HG03378 (cell line): Measurements from ENCODE around the gene RGP1.

Experiments used
- ATAC-seq: cut with Tn5 transposase; IDR thresholded peaks from one replicate; pipeline ENCODE4 v1.9.1; 2021; ENCODE audit warnings: mild to moderate bottlenecking, moderate library complexity; ENCODE audit not compliant: unreplicated experiment

Gene RGP1

GRCh38 chr9:35718721-35719511 is 30.2 kb upstream of the RGP1 start:
- ATAC-seq = no peak

GRCh38 chr9:35719546-35719945 is 29.5 kb upstream of the RGP1 start:
- ATAC-seq = no peak

- no peak for ATAC-seq
Observed at GRCh38 chr9:35723426-35723825, 25.7 kb upstream of the RGP1 start.

GRCh38 chr9:35723908-35724307 is 25.2 kb upstream of the RGP1 start:
- ATAC-seq = no peak

- no peak for ATAC-seq
Observed at GRCh38 chr9:35725362-35725761, 23.7 kb upstream of the RGP1 start.

- no peak for ATAC-seq
Observed at GRCh38 chr9:35726931-35727330, 22.2 kb upstream of the RGP1 start.

GRCh38 chr9:35727676-35728040 is 21.4 kb upstream of the RGP1 start:
- ATAC-seq = no peak

GRCh38 chr9:35728041-35728971 is 20.8 kb upstream of the RGP1 start:
- ATAC-seq = peak; percentile 17

- no peak for ATAC-seq
Observed at GRCh38 chr9:35729101-35729500, 20.0 kb upstream of the RGP1 start.

GRCh38 chr9:35729700-35730485 is 19.2 kb upstream of the RGP1 start:
- no peak for ATAC-seq

GRCh38 chr9:35730486-35730854 is 18.6 kb upstream of the RGP1 start:
- no peak for ATAC-seq

GRCh38 chr9:35731415-35732184 is 17.5 kb upstream of the RGP1 start:
- no peak for ATAC-seq

GRCh38 chr9:35732185-35732799 is 16.8 kb upstream of the RGP1 start, which contains the start of the genes CREB3 and TLN1:
Gene CREB3 (plus strand): TSS chr9:35732666. CDS start chr9:35732773, 107 bp downstream.
Gene TLN1 (minus strand): TSS chr9:35732195. CDS start chr9:35725694, 6,501 bp downstream.
- peak; percentile 75 for ATAC-seq

- ATAC-seq = no peak
Observed at GRCh38 chr9:35732800-35733541, 16.1 kb upstream of the RGP1 start.

GRCh38 chr9:35734096-35734495 is 15.0 kb upstream of the RGP1 start:
- no peak for ATAC-seq

- ATAC-seq = no peak
Observed at GRCh38 chr9:35736201-35736633, 12.9 kb upstream of the RGP1 start.

GRCh38 chr9:35737143-35737542 is 11.9 kb upstream of the RGP1 start:
- ATAC-seq = no peak

GRCh38 chr9:35738186-35738585 is 10.9 kb upstream of the RGP1 start:
- ATAC-seq = no peak

- ATAC-seq = no peak
Observed at GRCh38 chr9:35738924-35739323, 10.2 kb upstream of the RGP1 start.
